HL-60 (cell line): ENCODE data around the gene NUP210.

Experiments
- DNase-seq, 2 experiments: peaks; one replicate each; pipeline ENCODE4 v3.0.0-alpha.2; 2010 to 2020; ENCODE audit warnings: low read depth in 1 of 2, low spot score in 1 of 2
- H3K27ac ChIP-seq: fragments of 250-450 bp; sonication (Bioruptor Pico); replicated peaks from 2 replicates; pipeline ENCODE4 v1.5.1; 2020; ENCODE audit warnings: mild to moderate bottlenecking, moderate library complexity
- H3K27me3 ChIP-seq: fragments of 250-450 bp; sonication (Bioruptor Pico); 2 replicates; pipeline ENCODE4 v1.5.1; 2021; ENCODE audit warnings: mild to moderate bottlenecking, moderate library complexity; ENCODE audit not compliant: insufficient read depth, poor library complexity, severe bottlenecking
- H3K4me3 ChIP-seq: replicated peaks from 2 replicates; pipeline ENCODE4 v1.5.1; 2011; ENCODE audit warnings: mild to moderate bottlenecking, control low read depth, low read length; ENCODE audit not compliant: insufficient read depth
- CTCF ChIP-seq: IDR thresholded peaks from one replicate; pipeline ENCODE4 v1.5.1; 2011; ENCODE audit warnings: low read length, control low read depth, inconsistent platforms; ENCODE audit not compliant: insufficient read depth
- GABPA ChIP-seq: IDR thresholded peaks from 2 replicates; pipeline ENCODE4 v1.6.1; 2012; ENCODE audit warnings: low read depth
- POLR2AphosphoS5 ChIP-seq: IDR thresholded peaks from 2 replicates; pipeline ENCODE4 v1.6.1; 2012; ENCODE audit warnings: low read depth
- REST ChIP-seq: IDR thresholded peaks from 2 replicates; pipeline ENCODE4 v1.6.1; 2012; ENCODE audit warnings: low read depth; ENCODE audit not compliant: insufficient replicate concordance
- SPI1 ChIP-seq: IDR thresholded peaks from 2 replicates; pipeline ENCODE4 v1.6.1; 2012; ENCODE audit warnings: low read depth, mild to moderate bottlenecking, borderline replicate concordance

NUP210 gene

GRCh38 chr3:13292375-13292774, 127.7 kb downstream of the NUP210 start:
- Histone ChIP-seq H3K4me3 (no peak overlapping the region), H3K27me3 (no peaks in the 10 kb centered on the region), H3K27ac (no peak overlapping the region)
- DNase-seq, result no peak
- TF ChIP-seq SPI1 (no peak), REST (no peak), CTCF (no peak)

- TF ChIP-seq GABPA, result no peak
- no peak for TF ChIP-seq SPI1
- no peak for TF ChIP-seq REST
- TF ChIP-seq CTCF, result no peak
- TF ChIP-seq POLR2AphosphoS5, result no peak
- no peak for DNase-seq
- no peak overlapping the region for H3K4me3 ChIP-seq
- H3K27me3 ChIP-seq, result no peaks in the 10 kb centered on the region
- no peak overlapping the region for H3K27ac ChIP-seq
Measured at GRCh38 chr3:13290941-13291340, 129.2 kb downstream of the NUP210 start.

GRCh38 chr3:13289771-13290285, 130.3 kb downstream of the NUP210 start:
- no peaks in the 10 kb centered on the region for H3K27me3 ChIP-seq
- TF ChIP-seq REST, result no peak
- no peak for TF ChIP-seq CTCF
- TF ChIP-seq SPI1, result no peak
- TF ChIP-seq GABPA, result no peak
- no peak for TF ChIP-seq POLR2AphosphoS5
- no peak for DNase-seq
- H3K27ac ChIP-seq, result no peak overlapping the region
- no peak overlapping the region for H3K4me3 ChIP-seq
